GM11168 (cell line): ENCODE measurements around the gene ESX1.
"Not testable (repeated sequence)": the region's sequence is repeated elsewhere in the genome, so short reads cannot be mapped to it uniquely, and the experiment has no call there.

Experiments used
- in situ Hi-C: fragments of 300-500 bp; cut with MboI; formaldehyde crosslinking; loops from one replicate; pipeline ENCODE4 v1.12.0; 2022; ENCODE audit warnings: low sequenced_read_pairs; ENCODE audit not compliant: unreplicated experiment

Gene ESX1

GRCh38 chrX:104254442-104255115 is at the start of gene ESX1:
Gene ESX1, minus strand, starts transcription at chrX:104254933. Its CDS starts 84 bp downstream, at chrX:104254849.
- in situ Hi-C loops = no loop called here

GRCh38 chrX:104295636-104296035 is 40.9 kb upstream of the ESX1 start:
- in situ Hi-C loops = no loop called here

- in situ Hi-C loops = no loop called here
Measured at GRCh38 chrX:104288961-104289360, 34.2 kb upstream of the ESX1 start.

GRCh38 chrX:104288269-104288668 is 33.5 kb upstream of the ESX1 start:
- in situ Hi-C loops = no loop called here

GRCh38 chrX:104285201-104285600 is 30.5 kb upstream of the ESX1 start:
- in situ Hi-C loops = no loop called here

- in situ Hi-C loops = no loop called here
Measured at GRCh38 chrX:104284507-104284906, 29.8 kb upstream of the ESX1 start.

- in situ Hi-C loops = no loop called here
Measured at GRCh38 chrX:104282166-104282725, 27.5 kb upstream of the ESX1 start.

- in situ Hi-C loops = no loop called here
Measured at GRCh38 chrX:104281564-104281963, 26.8 kb upstream of the ESX1 start.

- in situ Hi-C loops = no loop called here
Measured at GRCh38 chrX:104280609-104281008, 25.9 kb upstream of the ESX1 start.

- in situ Hi-C loops = no loop called here
Measured at GRCh38 chrX:104270916-104271512, 16.3 kb upstream of the ESX1 start.

GRCh38 chrX:104270212-104270611 is 15.5 kb upstream of the ESX1 start:
- in situ Hi-C loops = no loop called here

GRCh38 chrX:104255465-104255864 is 732 bp upstream of the ESX1 start:
- in situ Hi-C loops = no loop called here

GRCh38 chrX:104253567-104254441 is 929 bp downstream of the ESX1 start:
- in situ Hi-C loops = no loop called here

- in situ Hi-C loops = no loop called here
Measured at GRCh38 chrX:104250470-104250869, 4.3 kb downstream of the ESX1 start.

- in situ Hi-C loops = not testable (repeated sequence)
Measured at GRCh38 chrX:104230060-104230459, 24.7 kb downstream of the ESX1 start.

- in situ Hi-C loops = no loop called here
Measured at GRCh38 chrX:104211187-104211586, 43.5 kb downstream of the ESX1 start.

GRCh38 chrX:104205548-104205947 is 49.2 kb downstream of the ESX1 start:
- in situ Hi-C loops = no loop called here
